Effector memory CD8-positive, alpha-beta T cell (primary cell): ENCODE results near the gene GNAL.

Source experiments
- ATAC-seq: fragments of 150-1000 bp; cut with Tn5 transposase; replicated peaks from 2 replicates; pipeline ENCODE4 v1.10.0; 2021; ENCODE audit warnings: mild to moderate bottlenecking, moderate library complexity
- DNase-seq, 3 experiments: peaks; one replicate each; pipeline ENCODE4 v3.0.0; 2021
- H3K27ac Mint-ChIP-seq, 2 donors: one replicate each; pipeline ENCODE4 v1.8.0; 2022; ENCODE audit warnings: mild to moderate bottlenecking in 2 of 2, mixed read lengths in 2 of 2, moderate library complexity in 2 of 2
- H3K27me3 Mint-ChIP-seq, 2 donors: one replicate each; pipeline ENCODE4 v1.8.0; 2022; ENCODE audit warnings: mixed read lengths in 2 of 2
- H3K36me3 Mint-ChIP-seq: one replicate; pipeline ENCODE4 v1.8.0; 2022; ENCODE audit warnings: mild to moderate bottlenecking, moderate library complexity, mixed read lengths; ENCODE audit not compliant: insufficient read depth
- H3K4me1 Mint-ChIP-seq, 2 donors: one replicate each; pipeline ENCODE4 v1.8.0; 2022; ENCODE audit warnings: low read depth in 2 of 2, mixed read lengths in 2 of 2
- H3K4me3 Mint-ChIP-seq, 2 donors: one replicate each; pipeline ENCODE4 v1.8.0; 2022; ENCODE audit warnings: mild to moderate bottlenecking in 2 of 2, mixed read lengths in 2 of 2, moderate library complexity in 2 of 2
- H3K9me3 Mint-ChIP-seq, 2 donors: one replicate each; pipeline ENCODE4 v1.8.0; 2022; ENCODE audit warnings: mixed read lengths in 2 of 2

Gene GNAL

DNA sequence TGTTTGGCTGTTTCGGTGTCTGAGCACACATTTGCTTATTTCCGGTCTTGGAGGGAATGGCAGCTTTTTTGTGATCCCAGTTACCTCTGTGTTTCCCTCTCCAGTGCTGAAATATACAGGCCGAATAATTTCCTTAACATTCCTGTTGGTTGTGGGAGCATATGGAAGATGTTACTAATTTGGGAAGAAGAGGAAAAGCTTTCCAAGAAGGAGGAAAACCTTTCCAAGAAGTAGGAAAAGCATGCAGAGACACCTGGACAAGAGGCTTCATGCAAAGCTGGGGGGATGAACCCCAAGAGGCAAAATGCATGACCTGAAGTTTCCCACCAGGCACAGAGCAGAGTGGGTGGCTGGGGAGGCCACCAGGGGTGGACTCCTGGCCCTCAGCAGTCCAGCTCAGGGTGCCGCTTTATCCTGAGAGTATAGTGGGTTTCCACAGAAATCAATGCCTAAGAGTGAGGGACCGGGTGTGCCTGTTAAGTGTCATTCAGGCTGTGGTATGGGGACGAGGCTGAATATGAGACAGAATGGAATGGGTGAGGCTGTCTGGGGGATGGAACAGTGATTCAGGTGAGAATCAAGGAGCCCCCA is 25.5 kb upstream of the GNAL start:
- H3K27me3 Mint-ChIP-seq: peaks cover 8 to 18% of the 10 kb centered on the region in 2 donors
- H3K9me3 Mint-ChIP-seq: no peaks in the 10 kb centered on the region
- ATAC-seq (no peak), DNase-seq (no peak)
- no peak overlapping the region for H3K4me3 Mint-ChIP-seq
- H3K4me1 Mint-ChIP-seq: no peaks in the 10 kb centered on the region
- no peaks in the 10 kb centered on the region for H3K36me3 Mint-ChIP-seq
- no peak overlapping the region for H3K27ac Mint-ChIP-seq

DNA sequence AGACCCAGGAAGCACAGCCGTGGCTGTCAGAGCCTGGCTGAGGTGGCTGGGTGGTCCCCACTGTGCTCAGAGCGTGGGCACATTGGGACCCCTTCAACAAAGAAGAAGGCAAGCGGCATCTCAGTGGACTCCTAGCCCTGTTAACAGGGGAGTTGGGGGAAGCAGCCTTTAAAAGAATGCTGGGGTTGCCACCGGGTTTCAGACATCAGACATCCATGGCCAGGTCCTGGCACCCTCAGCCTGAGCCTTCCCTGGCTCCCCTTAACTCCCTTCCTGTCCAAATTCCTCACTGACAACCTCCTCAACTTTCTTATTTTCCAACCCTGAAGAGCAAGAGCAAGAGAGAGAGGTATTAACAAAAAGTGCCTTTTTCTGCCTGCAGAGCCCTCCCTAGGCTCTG is 24.8 kb upstream of the GNAL start:
- Mint-ChIP-seq H3K4me3 (no peak overlapping the region), H3K4me1 (no peaks in the 10 kb centered on the region), H3K9me3 (no peaks in the 10 kb centered on the region), H3K36me3 (no peaks in the 10 kb centered on the region), H3K27me3 (peaks cover 10 to 11% of the 10 kb centered on the region in 2 donors), H3K27ac (no peak overlapping the region)
- ATAC-seq (no peak), DNase-seq (no peak)

DNA sequence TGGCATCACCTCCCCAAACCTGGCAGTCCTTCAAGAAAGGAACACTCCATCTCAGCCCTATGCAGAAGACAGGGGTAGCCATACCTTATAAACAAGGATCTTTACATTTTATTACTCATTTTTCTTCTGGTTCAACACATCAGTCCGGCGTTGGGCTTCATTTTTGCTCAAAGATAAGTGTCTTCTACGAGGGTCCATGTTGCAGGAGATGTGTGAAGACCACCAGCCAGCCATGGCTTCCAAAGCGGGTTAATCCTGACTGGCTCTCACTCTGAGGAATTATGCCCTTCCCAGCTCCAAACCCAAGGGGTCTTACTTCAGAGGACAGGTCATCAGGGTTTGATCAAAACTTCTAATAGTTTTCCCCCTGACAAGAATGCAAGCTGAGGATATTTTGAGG is 23.9 kb upstream of the GNAL start:
- no peak for DNase-seq
- no peak for ATAC-seq
- Mint-ChIP-seq H3K27me3 (peaks cover 15 to 16% of the 10 kb centered on the region in 2 donors), H3K9me3 (no peaks in the 10 kb centered on the region), H3K36me3 (no peaks in the 10 kb centered on the region), H3K4me3 (no peak overlapping the region), H3K27ac (no peak overlapping the region), H3K4me1 (no peaks in the 10 kb centered on the region)

DNA sequence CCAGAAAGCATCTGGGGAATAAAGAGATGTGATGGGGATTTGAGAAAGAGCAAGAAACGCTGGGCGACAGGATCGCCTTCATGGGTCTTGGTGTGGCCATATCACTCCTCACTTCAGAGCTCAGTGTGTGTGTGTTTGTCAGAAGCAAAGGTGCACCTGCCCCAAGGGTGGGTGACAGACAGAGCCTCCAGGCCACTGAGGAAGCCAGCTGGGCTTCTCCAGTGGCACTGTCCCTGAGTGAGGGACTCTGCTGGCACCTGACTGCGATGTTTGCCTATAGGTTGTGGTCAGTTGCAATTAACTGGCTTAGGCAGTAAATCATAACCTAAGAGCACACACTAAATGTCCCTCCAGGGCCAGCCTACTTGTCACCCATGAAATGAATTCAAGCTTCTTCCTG is 23.5 kb upstream of the GNAL start:
- H3K36me3 Mint-ChIP-seq: no peaks in the 10 kb centered on the region
- H3K27me3 Mint-ChIP-seq: peaks cover 19 to 20% of the 10 kb centered on the region in 2 donors
- no peak overlapping the region for H3K27ac Mint-ChIP-seq
- ATAC-seq (no peak), DNase-seq (no peak)
- no peaks in the 10 kb centered on the region for H3K4me1 Mint-ChIP-seq
- no peak overlapping the region for H3K4me3 Mint-ChIP-seq
- H3K9me3 Mint-ChIP-seq: no peaks in the 10 kb centered on the region

GRCh38 chr18:11666176-11666575 is 22.9 kb upstream of the GNAL start:
- no peak overlapping the region for H3K4me3 Mint-ChIP-seq
- DNase-seq (no peak), ATAC-seq (no peak)
- H3K27ac Mint-ChIP-seq: no peak overlapping the region
- H3K27me3 Mint-ChIP-seq: peaks cover 21 to 26% of the 10 kb centered on the region in 2 donors
- H3K9me3 Mint-ChIP-seq: no peaks in the 10 kb centered on the region
- no peaks in the 10 kb centered on the region for H3K36me3 Mint-ChIP-seq
- H3K4me1 Mint-ChIP-seq: no peaks in the 10 kb centered on the region

- H3K4me1 Mint-ChIP-seq: no peaks in the 10 kb centered on the region
- ATAC-seq (no peak), DNase-seq (no peak)
- H3K9me3 Mint-ChIP-seq: no peaks in the 10 kb centered on the region
- no peaks in the 10 kb centered on the region for H3K36me3 Mint-ChIP-seq
- H3K27me3 Mint-ChIP-seq: peaks cover 21 to 32% of the 10 kb centered on the region in 2 donors
- H3K4me3 Mint-ChIP-seq: no peak overlapping the region
- no peak overlapping the region for H3K27ac Mint-ChIP-seq
Measured at GRCh38 chr18:11666831-11667230, 22.2 kb upstream of the GNAL start.

GRCh38 chr18:11667578-11667977 is 21.5 kb upstream of the GNAL start:
- no peaks in the 10 kb centered on the region for H3K36me3 Mint-ChIP-seq
- peaks cover 21 to 32% of the 10 kb centered on the region in 2 donors for H3K27me3 Mint-ChIP-seq
- H3K4me1 Mint-ChIP-seq: no peaks in the 10 kb centered on the region
- H3K4me3 Mint-ChIP-seq: no peak overlapping the region
- ATAC-seq: no peak
- DNase-seq: no peak
- no peaks in the 10 kb centered on the region for H3K9me3 Mint-ChIP-seq
- H3K27ac Mint-ChIP-seq: no peak overlapping the region

GRCh38 chr18:11668441-11669169 is 20.5 kb upstream of the GNAL start:
- no peak overlapping the region for H3K4me3 Mint-ChIP-seq
- no peaks in the 10 kb centered on the region for H3K9me3 Mint-ChIP-seq
- no peak for ATAC-seq
- no peaks in the 10 kb centered on the region for H3K36me3 Mint-ChIP-seq
- no peaks in the 10 kb centered on the region for H3K4me1 Mint-ChIP-seq
- peaks cover 21 to 38% of the 10 kb centered on the region in 2 donors for H3K27me3 Mint-ChIP-seq
- no peak for DNase-seq
- H3K27ac Mint-ChIP-seq: no peak overlapping the region

GRCh38 chr18:11669271-11669947 is 19.7 kb upstream of the GNAL start:
- Mint-ChIP-seq H3K4me3 (no peak overlapping the region), H3K4me1 (no peaks in the 10 kb centered on the region), H3K27me3 (peaks cover 28 to 46% of the 10 kb centered on the region in 2 donors), H3K9me3 (no peaks in the 10 kb centered on the region), H3K36me3 (no peaks in the 10 kb centered on the region), H3K27ac (no peak overlapping the region)
- ATAC-seq (no peak), DNase-seq (no peak)

GRCh38 chr18:11669948-11670275 is 19.2 kb upstream of the GNAL start:
- Mint-ChIP-seq H3K36me3 (no peaks in the 10 kb centered on the region), H3K4me1 (no peaks in the 10 kb centered on the region), H3K9me3 (no peaks in the 10 kb centered on the region), H3K4me3 (no peak overlapping the region), H3K27ac (no peak overlapping the region), H3K27me3 (peaks cover 31 to 51% of the 10 kb centered on the region in 2 donors)
- DNase-seq: no peak
- no peak for ATAC-seq

DNA sequence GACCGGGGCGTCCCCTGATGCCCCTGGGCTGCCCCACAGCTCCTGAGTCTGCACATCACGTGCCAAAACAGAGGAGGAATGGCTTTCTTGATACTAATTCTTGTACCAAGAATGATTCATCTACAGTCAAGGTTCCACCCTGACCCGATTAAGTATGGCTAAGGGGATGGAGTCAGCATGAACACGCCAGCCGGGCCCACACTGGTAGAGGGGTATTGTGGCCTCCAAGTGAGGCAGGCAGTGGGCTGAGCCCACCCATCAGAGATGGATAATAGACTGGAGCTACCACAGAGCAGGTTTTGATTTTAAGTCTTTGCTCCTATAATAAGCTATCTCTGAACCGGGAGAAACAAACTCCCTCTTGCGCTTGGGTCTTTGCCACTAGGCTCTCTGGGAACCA is 17.9 kb upstream of the GNAL start:
- no peaks in the 10 kb centered on the region for H3K9me3 Mint-ChIP-seq
- ATAC-seq (no peak), DNase-seq (no peak)
- no peaks in the 10 kb centered on the region for H3K36me3 Mint-ChIP-seq
- H3K4me3 Mint-ChIP-seq: no peak overlapping the region
- no peak overlapping the region for H3K27ac Mint-ChIP-seq
- H3K27me3 Mint-ChIP-seq: peaks cover 35 to 59% of the 10 kb centered on the region in 2 donors
- H3K4me1 Mint-ChIP-seq: no peaks in the 10 kb centered on the region

DNA sequence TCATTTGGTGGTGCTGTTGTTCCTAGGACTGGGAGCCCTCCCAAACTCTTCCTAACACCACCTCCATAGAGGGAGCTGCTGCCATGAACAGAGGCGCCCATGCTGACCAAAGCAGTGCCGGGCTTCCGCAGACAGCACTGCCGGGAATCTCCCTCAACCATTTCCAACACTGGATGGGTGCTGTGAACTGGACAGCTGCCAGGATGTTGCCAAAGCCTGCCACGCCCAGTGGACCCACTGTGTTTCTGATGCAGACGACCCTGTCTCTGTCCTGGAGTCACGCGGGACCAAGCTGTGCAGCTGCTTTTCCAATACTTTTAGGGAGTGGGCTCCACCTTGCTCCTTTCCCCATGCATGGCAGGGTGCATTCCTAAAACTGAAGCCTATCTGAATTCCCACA is 16.9 kb upstream of the GNAL start:
- Mint-ChIP-seq H3K27me3 (peaks cover 40 to 64% of the 10 kb centered on the region in 2 donors), H3K4me1 (no peaks in the 10 kb centered on the region), H3K27ac (no peak overlapping the region), H3K36me3 (no peaks in the 10 kb centered on the region), H3K4me3 (no peak overlapping the region), H3K9me3 (no peaks in the 10 kb centered on the region)
- ATAC-seq (no peak), DNase-seq (no peak)

- no peak for ATAC-seq
- Mint-ChIP-seq H3K27ac (no peak overlapping the region), H3K4me3 (no peak overlapping the region), H3K36me3 (no peaks in the 10 kb centered on the region), H3K4me1 (no peaks in the 10 kb centered on the region), H3K27me3 (peaks cover 40 to 68% of the 10 kb centered on the region in 2 donors), H3K9me3 (no peaks in the 10 kb centered on the region)
- no peak for DNase-seq
Measured at GRCh38 chr18:11672846-11673454, 16.1 kb upstream of the GNAL start.

GRCh38 chr18:11673560-11673959 is 15.5 kb upstream of the GNAL start:
- no peak for ATAC-seq
- no peak for DNase-seq
- no peaks in the 10 kb centered on the region for H3K9me3 Mint-ChIP-seq
- H3K4me1 Mint-ChIP-seq: no peaks in the 10 kb centered on the region
- no peaks in the 10 kb centered on the region for H3K36me3 Mint-ChIP-seq
- peaks cover 35 to 73% of the 10 kb centered on the region in 2 donors for H3K27me3 Mint-ChIP-seq
- no peak overlapping the region for H3K4me3 Mint-ChIP-seq
- H3K27ac Mint-ChIP-seq: no peak overlapping the region
